Measurements from ENCODE around the gene SPECC1L.
"Not testable (repeated sequence)": the region's sequence is repeated elsewhere in the genome, so short reads cannot be mapped to it uniquely, and the experiment has no call there.

SPECC1L gene

GRCh38 chr22:24291515-24292201, 21.0 kb downstream of the SPECC1L start:
- Mint-ChIP-seq H3K36me3 (peaks cover 6% of the 10 kb centered on the region), H3K9me3 (no peaks in the 10 kb centered on the region), H3K27ac (peak overlapping the region; percentile 59), H3K27me3 (no peaks in the 10 kb centered on the region), H3K4me1 (peaks cover 58% of the 10 kb centered on the region), H3K4me3 (no peak overlapping the region)
- ATAC-seq: peak; percentile 74

- H3K27me3 Mint-ChIP-seq, H3K9me3 Mint-ChIP-seq, H3K4me3 Mint-ChIP-seq, H3K36me3 Mint-ChIP-seq, ATAC-seq: not testable (repeated sequence)
- Mint-ChIP-seq H3K4me1 (peaks cover 53% of the 10 kb centered on the region), H3K27ac (peak overlapping the region; percentile 59)
Observed at GRCh38 chr22:24292202-24292830, 21.7 kb downstream of the SPECC1L start.

GRCh38 chr22:24294913-24295312, 24.3 kb downstream of the SPECC1L start:
- H3K9me3 Mint-ChIP-seq, H3K27ac Mint-ChIP-seq, H3K27me3 Mint-ChIP-seq, ATAC-seq, H3K4me3 Mint-ChIP-seq, H3K36me3 Mint-ChIP-seq: not testable (repeated sequence)
- H3K4me1 Mint-ChIP-seq: peaks cover 56% of the 10 kb centered on the region

- not testable (repeated sequence) for ATAC-seq, H3K27ac Mint-ChIP-seq, H3K9me3 Mint-ChIP-seq, H3K4me3 Mint-ChIP-seq, H3K27me3 Mint-ChIP-seq
- H3K36me3 Mint-ChIP-seq: peaks cover 22% of the 10 kb centered on the region
- peaks cover 52% of the 10 kb centered on the region for H3K4me1 Mint-ChIP-seq
Observed at GRCh38 chr22:24298497-24299155, 28.0 kb downstream of the SPECC1L start.

- not testable (repeated sequence) for H3K4me3 Mint-ChIP-seq, H3K9me3 Mint-ChIP-seq, ATAC-seq, H3K27me3 Mint-ChIP-seq
- Mint-ChIP-seq H3K4me1 (peaks cover 57% of the 10 kb centered on the region), H3K27ac (peak overlapping the region; percentile 24), H3K36me3 (peaks cover 35% of the 10 kb centered on the region)
Observed at GRCh38 chr22:24300522-24300921, 29.9 kb downstream of the SPECC1L start.

- ATAC-seq: no peak
- peaks cover 59% of the 10 kb centered on the region for H3K4me1 Mint-ChIP-seq
- no peaks in the 10 kb centered on the region for H3K27me3 Mint-ChIP-seq
- peaks cover 52% of the 10 kb centered on the region for H3K36me3 Mint-ChIP-seq
- H3K4me3 Mint-ChIP-seq: no peak overlapping the region
- H3K9me3 Mint-ChIP-seq: no peaks in the 10 kb centered on the region
- no peak overlapping the region for H3K27ac Mint-ChIP-seq
Observed at GRCh38 chr22:24302591-24302990, 32.0 kb downstream of the SPECC1L start.

GRCh38 chr22:24303007-24303406, 32.4 kb downstream of the SPECC1L start:
- ATAC-seq: no peak
- Mint-ChIP-seq H3K27ac (peak overlapping the region; percentile 48), H3K36me3 (peaks cover 53% of the 10 kb centered on the region), H3K4me1 (peaks cover 59% of the 10 kb centered on the region), H3K9me3 (no peaks in the 10 kb centered on the region), H3K27me3 (no peaks in the 10 kb centered on the region), H3K4me3 (no peak overlapping the region)

- ATAC-seq: no peak
- H3K27me3 Mint-ChIP-seq: no peaks in the 10 kb centered on the region
- peaks cover 54% of the 10 kb centered on the region for H3K36me3 Mint-ChIP-seq
- no peak overlapping the region for H3K27ac Mint-ChIP-seq
- H3K4me1 Mint-ChIP-seq: peaks cover 51% of the 10 kb centered on the region
- no peak overlapping the region for H3K4me3 Mint-ChIP-seq
- no peaks in the 10 kb centered on the region for H3K9me3 Mint-ChIP-seq
Observed at GRCh38 chr22:24304062-24304675, 33.5 kb downstream of the SPECC1L start.

GRCh38 chr22:24305260-24305692, 34.6 kb downstream of the SPECC1L start:
- Mint-ChIP-seq H3K4me1 (peaks cover 46% of the 10 kb centered on the region), H3K27me3 (no peaks in the 10 kb centered on the region), H3K4me3 (no peak overlapping the region), H3K36me3 (peaks cover 60% of the 10 kb centered on the region), H3K9me3 (no peaks in the 10 kb centered on the region), H3K27ac (no peak overlapping the region)
- ATAC-seq: no peak

- Mint-ChIP-seq H3K4me1 (peaks cover 17% of the 10 kb centered on the region), H3K27ac (no peak overlapping the region), H3K27me3 (no peaks in the 10 kb centered on the region), H3K4me3 (no peak overlapping the region), H3K36me3 (peaks cover 56% of the 10 kb centered on the region), H3K9me3 (no peaks in the 10 kb centered on the region)
- ATAC-seq: no peak
Observed at GRCh38 chr22:24310969-24311368, 40.3 kb downstream of the SPECC1L start.

- H3K36me3 Mint-ChIP-seq: peaks cover 35% of the 10 kb centered on the region
- no peak for ATAC-seq
- H3K9me3 Mint-ChIP-seq: no peaks in the 10 kb centered on the region
- peaks cover 4% of the 10 kb centered on the region for H3K4me1 Mint-ChIP-seq
- no peak overlapping the region for H3K27ac Mint-ChIP-seq
- no peaks in the 10 kb centered on the region for H3K27me3 Mint-ChIP-seq
- no peak overlapping the region for H3K4me3 Mint-ChIP-seq
Observed at GRCh38 chr22:24315367-24315966, 44.8 kb downstream of the SPECC1L start.

GRCh38 chr22:24316264-24316663, 45.6 kb downstream of the SPECC1L start:
- not testable (repeated sequence) for ATAC-seq, H3K4me1 Mint-ChIP-seq, H3K27me3 Mint-ChIP-seq, H3K4me3 Mint-ChIP-seq, H3K9me3 Mint-ChIP-seq, H3K27ac Mint-ChIP-seq
- peaks cover 37% of the 10 kb centered on the region for H3K36me3 Mint-ChIP-seq

- H3K9me3 Mint-ChIP-seq, ATAC-seq, H3K27ac Mint-ChIP-seq, H3K27me3 Mint-ChIP-seq, H3K4me1 Mint-ChIP-seq, H3K4me3 Mint-ChIP-seq: not testable (repeated sequence)
- peaks cover 49% of the 10 kb centered on the region for H3K36me3 Mint-ChIP-seq
Observed at GRCh38 chr22:24317511-24317910, 46.9 kb downstream of the SPECC1L start.

- Mint-ChIP-seq H3K9me3 (no peaks in the 10 kb centered on the region), H3K27me3 (no peaks in the 10 kb centered on the region), H3K4me1 (no peaks in the 10 kb centered on the region), H3K36me3 (peaks cover 49% of the 10 kb centered on the region), H3K4me3 (no peak overlapping the region), H3K27ac (no peak overlapping the region)
- ATAC-seq: no peak
Observed at GRCh38 chr22:24319451-24319850, 48.8 kb downstream of the SPECC1L start.

GRCh38 chr22:24321999-24322398, 51.4 kb downstream of the SPECC1L start:
- Mint-ChIP-seq H3K36me3 (peaks cover 42% of the 10 kb centered on the region), H3K4me1 (no peaks in the 10 kb centered on the region), H3K4me3 (no peak overlapping the region), H3K27me3 (no peaks in the 10 kb centered on the region), H3K9me3 (no peaks in the 10 kb centered on the region), H3K27ac (no peak overlapping the region)
- no peak for ATAC-seq

Data from stimulated activated memory B cell treated with anti-CD40 and anti-IgM and Interleukin-4, amounts not matched to agents 10 μg/mL and 1 μg/mL and 100 μg/mL, for 72 hours (primary cell).